Neural cell (in vitro differentiated cells): Measurements from ENCODE around the gene PRKCG. TPM values are rescaled to one million over a fixed set of nuclear protein-coding genes. Genes with fewer than 3 reads are reported as not detected.

Experiments used
- H2AFZ ChIP-seq: fragments of 200-600, 300-800 bp; sonication (generic), shearing (Covaris generic); 2 replicates; pipeline ENCODE4 v1.6.0; 2014; ENCODE audit warnings: low read depth, mild to moderate bottlenecking, antibody characterized with exemption, low read length, moderate library complexity
- H3F3A ChIP-seq: fragments of 200-600 bp; shearing (Covaris generic); 2 replicates; pipeline ENCODE4 v1.6.1; 2016; ENCODE audit warnings: mild to moderate bottlenecking, moderate library complexity, mixed read lengths, antibody characterized with exemption, low read length; ENCODE audit not compliant: insufficient read depth, poor library complexity, severe bottlenecking
- H3K27ac ChIP-seq: fragments of 200-600, 300-800 bp; sonication (generic), shearing (Covaris generic); 2 replicates; pipeline ENCODE4 v1.5.1; 2014; ENCODE audit warnings: mild to moderate bottlenecking, low read length, moderate library complexity
- H3K27me3 ChIP-seq: fragments of 300-800, 200-600 bp; sonication (generic), shearing (Covaris generic); 2 replicates; pipeline ENCODE4 v1.6.0; 2014; ENCODE audit warnings: mild to moderate bottlenecking, low read depth, low read length, moderate library complexity; ENCODE audit not compliant: insufficient read depth
- H3K36me3 ChIP-seq: fragments of 300-800, 200-600 bp; sonication (generic), shearing (Covaris generic); 2 replicates; pipeline ENCODE4 v1.5.1; 2014; ENCODE audit warnings: mild to moderate bottlenecking, antibody characterized with exemption, low read length, moderate library complexity; ENCODE audit not compliant: insufficient read depth
- H3K4me2 ChIP-seq: fragments of 300-800, 200-600 bp; sonication (generic), shearing (Covaris generic); 2 replicates; pipeline ENCODE4 v1.6.0; 2014; ENCODE audit warnings: mild to moderate bottlenecking, low read length
- H3K4me3 ChIP-seq: fragments of 300-800, 200-600 bp; sonication (generic), shearing (Covaris generic); 2 replicates; pipeline ENCODE4 v1.5.1; 2014; ENCODE audit warnings: mild to moderate bottlenecking, low read length, moderate library complexity
- H3K79me2 ChIP-seq: fragments of 200-600 bp; shearing (Covaris generic); replicated peaks from 2 replicates; pipeline ENCODE4 v1.6.0; 2014; ENCODE audit warnings: mild to moderate bottlenecking, low read length, moderate library complexity; ENCODE audit not compliant: insufficient read depth
- H3K9ac ChIP-seq: fragments of 300-800, 200-600 bp; sonication (generic), shearing (Covaris generic); 2 replicates; pipeline ENCODE4 v1.6.1; 2016; ENCODE audit warnings: mild to moderate bottlenecking, low read length, mixed read lengths
- H3K9me2 ChIP-seq: fragments of 200-600 bp; shearing (Covaris generic); 2 replicates; pipeline ENCODE4 v1.6.1; 2016; ENCODE audit warnings: mild to moderate bottlenecking, low read length, mixed read lengths; ENCODE audit not compliant: insufficient read depth
- H3K9me3 ChIP-seq: fragments of 200-600, 300-800 bp; sonication (generic), shearing (Covaris generic); 2 replicates; pipeline ENCODE4 v1.6.1; 2016; ENCODE audit warnings: mild to moderate bottlenecking, mixed run types, low read length, moderate library complexity, mixed read lengths
- H4K20me1 ChIP-seq: fragments of 200-600 bp; shearing (Covaris generic); 2 replicates; pipeline ENCODE4 v1.6.1; 2016; ENCODE audit warnings: mild to moderate bottlenecking, mixed run types; ENCODE audit not compliant: insufficient read depth
- EP300 ChIP-seq: fragments of 450-650 bp; conservative IDR thresholded peaks from 2 replicates; pipeline ENCODE4 v1.6.1; 2014; ENCODE audit warnings: antibody characterized with exemption, mild to moderate bottlenecking, moderate library complexity; ENCODE audit not compliant: poor library complexity, severe bottlenecking
- EZH2 ChIP-seq: fragments of 200-600, 300-800 bp; shearing (Covaris generic), sonication (generic); IDR thresholded peaks from 2 replicates; pipeline ENCODE4 v1.6.1; 2014; ENCODE audit warnings: antibody characterized with exemption, low read length, borderline replicate concordance, mild to moderate bottlenecking; ENCODE audit not compliant: insufficient read depth, poor library complexity, severe bottlenecking
- MXI1 ChIP-seq: fragments of 450-650 bp; conservative IDR thresholded peaks from 2 replicates; pipeline ENCODE4 v1.6.1; 2014; ENCODE audit warnings: antibody characterized with exemption, mild to moderate bottlenecking; ENCODE audit not compliant: poor library complexity, severe bottlenecking
- POLR2AphosphoS5 ChIP-seq: IDR thresholded peaks from 2 replicates; pipeline ENCODE4 v1.6.1; 2012
- RAD21 ChIP-seq: fragments of 450-650 bp; conservative IDR thresholded peaks from 2 replicates; pipeline ENCODE4 v1.6.1; 2014; ENCODE audit warnings: antibody characterized with exemption, mild to moderate bottlenecking, moderate library complexity
- SMC3 ChIP-seq: fragments of 450-650 bp; conservative IDR thresholded peaks from 2 replicates; pipeline ENCODE4 v1.6.1; 2014; ENCODE audit warnings: antibody characterized with exemption, mild to moderate bottlenecking, moderate library complexity; ENCODE audit not compliant: poor library complexity
- TAF1 ChIP-seq: IDR thresholded peaks from 2 replicates; pipeline ENCODE4 v1.6.1; 2012; ENCODE audit warnings: low read depth
- polyA plus RNA-seq: library from polyadenylated mRNA; depleted of rRNA; stranded (reverse); fragments of >200 nt; gene quantifications from 2 replicates; pipeline ENCODE4 v1.2.3, GENCODE V29; 2014
- TF ChIP-seq, protein P1 (sequence below): fragments of 450-650 bp; IDR thresholded peaks from 2 replicates; pipeline ENCODE4 v1.5.1; 2014; ENCODE audit warnings: antibody characterized with exemption, mild to moderate bottlenecking, moderate library complexity; ENCODE audit not compliant: poor library complexity, severe bottlenecking
- TF ChIP-seq, protein P2 (sequence below): IDR thresholded peaks from 2 replicates; pipeline ENCODE4 v1.6.1; 2012; ENCODE audit warnings: borderline replicate concordance

Gene PRKCG
- polyA plus RNA-seq, 1 donor from 2014 or later = 0.99 TPM

DNA sequence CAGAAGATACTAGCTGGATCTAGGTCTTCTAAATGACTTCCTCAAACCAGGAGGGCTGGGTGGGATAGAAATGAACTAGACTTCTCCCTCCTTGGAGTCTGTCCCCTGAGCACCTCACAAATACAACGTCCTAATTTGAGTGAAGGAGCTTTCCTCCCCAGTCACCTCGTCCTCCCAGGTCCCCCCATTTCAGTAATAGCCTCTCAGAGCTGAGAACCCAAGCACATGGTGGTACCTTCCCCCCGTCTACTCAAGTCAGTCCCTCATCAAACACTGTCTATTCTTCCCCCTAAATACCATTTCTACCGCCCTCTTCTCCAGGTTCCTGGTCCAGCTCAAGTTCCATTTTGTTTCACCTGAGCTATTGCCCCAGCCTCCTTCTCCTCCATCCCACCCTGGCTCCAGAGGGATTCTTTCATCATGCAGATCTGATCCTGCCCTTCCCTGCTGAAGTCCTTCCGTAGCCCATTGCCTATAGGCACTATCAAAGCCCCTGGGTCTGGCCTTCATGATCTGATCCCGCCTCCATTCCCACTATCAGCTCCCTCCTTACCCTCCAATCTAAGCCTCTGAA is 5.3 kb upstream of the PRKCG start:
- no peaks in the 10 kb centered on the region for H3K36me3 ChIP-seq
- H3K27ac ChIP-seq = no peak overlapping the region
- no peaks in the 10 kb centered on the region for H4K20me1 ChIP-seq
- no peaks in the 10 kb centered on the region for H3K79me2 ChIP-seq
- TF ChIP-seq EZH2 = no peak
- TF ChIP-seq EP300 = no peak
- no peak for TF ChIP-seq RAD21
- TF ChIP-seq MXI1 = no peak
- TF ChIP-seq, protein P1, sequence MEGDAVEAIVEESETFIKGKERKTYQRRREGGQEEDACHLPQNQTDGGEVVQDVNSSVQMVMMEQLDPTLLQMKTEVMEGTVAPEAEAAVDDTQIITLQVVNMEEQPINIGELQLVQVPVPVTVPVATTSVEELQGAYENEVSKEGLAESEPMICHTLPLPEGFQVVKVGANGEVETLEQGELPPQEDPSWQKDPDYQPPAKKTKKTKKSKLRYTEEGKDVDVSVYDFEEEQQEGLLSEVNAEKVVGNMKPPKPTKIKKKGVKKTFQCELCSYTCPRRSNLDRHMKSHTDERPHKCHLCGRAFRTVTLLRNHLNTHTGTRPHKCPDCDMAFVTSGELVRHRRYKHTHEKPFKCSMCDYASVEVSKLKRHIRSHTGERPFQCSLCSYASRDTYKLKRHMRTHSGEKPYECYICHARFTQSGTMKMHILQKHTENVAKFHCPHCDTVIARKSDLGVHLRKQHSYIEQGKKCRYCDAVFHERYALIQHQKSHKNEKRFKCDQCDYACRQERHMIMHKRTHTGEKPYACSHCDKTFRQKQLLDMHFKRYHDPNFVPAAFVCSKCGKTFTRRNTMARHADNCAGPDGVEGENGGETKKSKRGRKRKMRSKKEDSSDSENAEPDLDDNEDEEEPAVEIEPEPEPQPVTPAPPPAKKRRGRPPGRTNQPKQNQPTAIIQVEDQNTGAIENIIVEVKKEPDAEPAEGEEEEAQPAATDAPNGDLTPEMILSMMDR = no peak
- no peak overlapping the region for H2AFZ ChIP-seq
- H3K9me3 ChIP-seq = no peaks in the 10 kb centered on the region
- no peak overlapping the region for H3K4me3 ChIP-seq
- no peaks in the 10 kb centered on the region for H3K27me3 ChIP-seq
- no peak overlapping the region for H3K4me2 ChIP-seq
- H3K9ac ChIP-seq = no peak overlapping the region
- no peaks in the 10 kb centered on the region for H3F3A ChIP-seq
- H3K9me2 ChIP-seq = no peaks in the 10 kb centered on the region

DNA sequence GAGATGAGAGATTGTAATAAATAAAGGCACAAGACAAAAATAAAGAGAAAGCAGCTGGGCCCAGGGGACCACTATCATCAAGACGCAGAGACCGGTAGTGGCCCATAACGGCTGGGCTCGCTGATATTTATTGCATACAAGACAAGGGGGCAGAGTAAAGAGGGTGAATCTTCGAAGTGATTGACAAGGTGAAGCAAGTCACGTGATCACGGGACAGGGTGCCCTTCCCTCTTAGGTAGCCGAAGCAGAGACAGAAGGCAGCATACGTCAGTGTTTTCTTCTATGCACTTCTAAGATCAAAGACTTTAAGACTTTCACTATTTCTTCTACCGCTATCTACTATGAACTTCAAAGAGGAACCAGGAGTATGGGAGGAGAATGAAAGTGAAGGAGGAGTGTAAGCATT is 4.6 kb upstream of the PRKCG start:
- H4K20me1 ChIP-seq = no peaks in the 10 kb centered on the region
- H3K36me3 ChIP-seq = no peaks in the 10 kb centered on the region
- no peaks in the 10 kb centered on the region for H3K9me2 ChIP-seq
- H3F3A ChIP-seq = no peaks in the 10 kb centered on the region
- no peak overlapping the region for H3K9ac ChIP-seq
- no peak overlapping the region for H3K4me2 ChIP-seq
- H3K4me3 ChIP-seq = no peak overlapping the region
- H3K9me3 ChIP-seq = no peaks in the 10 kb centered on the region
- no peak overlapping the region for H3K27ac ChIP-seq
- TF ChIP-seq MXI1 (no peak), TAF1 (no peak), POLR2AphosphoS5 (no peak), SMC3 (no peak), EP300 (no peak), EZH2 (no peak), RAD21 (no peak)
- TF ChIP-seq, protein P2, sequence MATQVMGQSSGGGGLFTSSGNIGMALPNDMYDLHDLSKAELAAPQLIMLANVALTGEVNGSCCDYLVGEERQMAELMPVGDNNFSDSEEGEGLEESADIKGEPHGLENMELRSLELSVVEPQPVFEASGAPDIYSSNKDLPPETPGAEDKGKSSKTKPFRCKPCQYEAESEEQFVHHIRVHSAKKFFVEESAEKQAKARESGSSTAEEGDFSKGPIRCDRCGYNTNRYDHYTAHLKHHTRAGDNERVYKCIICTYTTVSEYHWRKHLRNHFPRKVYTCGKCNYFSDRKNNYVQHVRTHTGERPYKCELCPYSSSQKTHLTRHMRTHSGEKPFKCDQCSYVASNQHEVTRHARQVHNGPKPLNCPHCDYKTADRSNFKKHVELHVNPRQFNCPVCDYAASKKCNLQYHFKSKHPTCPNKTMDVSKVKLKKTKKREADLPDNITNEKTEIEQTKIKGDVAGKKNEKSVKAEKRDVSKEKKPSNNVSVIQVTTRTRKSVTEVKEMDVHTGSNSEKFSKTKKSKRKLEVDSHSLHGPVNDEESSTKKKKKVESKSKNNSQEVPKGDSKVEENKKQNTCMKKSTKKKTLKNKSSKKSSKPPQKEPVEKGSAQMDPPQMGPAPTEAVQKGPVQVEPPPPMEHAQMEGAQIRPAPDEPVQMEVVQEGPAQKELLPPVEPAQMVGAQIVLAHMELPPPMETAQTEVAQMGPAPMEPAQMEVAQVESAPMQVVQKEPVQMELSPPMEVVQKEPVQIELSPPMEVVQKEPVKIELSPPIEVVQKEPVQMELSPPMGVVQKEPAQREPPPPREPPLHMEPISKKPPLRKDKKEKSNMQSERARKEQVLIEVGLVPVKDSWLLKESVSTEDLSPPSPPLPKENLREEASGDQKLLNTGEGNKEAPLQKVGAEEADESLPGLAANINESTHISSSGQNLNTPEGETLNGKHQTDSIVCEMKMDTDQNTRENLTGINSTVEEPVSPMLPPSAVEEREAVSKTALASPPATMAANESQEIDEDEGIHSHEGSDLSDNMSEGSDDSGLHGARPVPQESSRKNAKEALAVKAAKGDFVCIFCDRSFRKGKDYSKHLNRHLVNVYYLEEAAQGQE = no peak
- TF ChIP-seq, protein P1 = no peak
- no peaks in the 10 kb centered on the region for H3K27me3 ChIP-seq
- H2AFZ ChIP-seq = no peak overlapping the region
- H3K79me2 ChIP-seq = no peaks in the 10 kb centered on the region
